ENCODE results near the gene NLRC5.
"Not testable (repeated sequence)": the region's sequence is repeated elsewhere in the genome, so short reads cannot be mapped to it uniquely, and the experiment has no call there.

The NLRC5 gene

DNA sequence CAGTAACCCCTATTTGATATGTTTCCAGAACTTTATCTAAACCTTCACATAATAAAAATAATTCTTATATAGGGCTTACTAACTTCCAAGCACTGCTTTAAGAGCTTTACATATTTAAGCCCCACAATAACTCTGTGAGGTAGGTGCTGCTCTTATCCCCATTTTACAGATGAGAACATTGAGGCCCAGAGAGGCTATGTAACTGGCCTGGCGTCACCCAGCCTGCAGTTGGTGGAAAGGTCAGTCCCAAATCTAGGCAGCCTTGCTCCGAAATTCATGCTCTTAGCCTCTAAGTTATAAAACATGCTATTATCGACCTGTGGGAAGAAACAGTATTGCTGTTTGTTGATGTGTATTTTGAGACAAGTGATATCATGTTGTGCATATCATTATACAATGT, 9.0 kb downstream of the NLRC5 start:
- Histone ChIP-seq H3K9me3 (ENCODE audit: low read length) (no peaks in the 10 kb centered on the region), H3K27me3 (ENCODE audit: control insufficient read depth in 1 of 2, insufficient read depth in 2 of 2, low read length in 2 of 2) (no peaks in the 10 kb centered on the region), H3K4me1 (ENCODE audit: insufficient read depth, low read length) (peaks cover 11% of the 10 kb centered on the region), H3K9ac (ENCODE audit: low read length) (no peak overlapping the region), H3K36me3 (ENCODE audit: insufficient read depth, low read length) (no peaks in the 10 kb centered on the region), H3K4me3 (ENCODE audit: low read depth in 1 of 2, low read length in 2 of 2) (no peak overlapping the region), H3K27ac (ENCODE audit: low read depth, low read length) (no peak overlapping the region)

- H3K4me3 ChIP-seq (ENCODE audit: low read depth in 1 of 2, low read length in 2 of 2) = no peak overlapping the region
- peaks cover 11% of the 10 kb centered on the region for H3K4me1 ChIP-seq (ENCODE audit: insufficient read depth, low read length)
- H3K27me3 ChIP-seq (ENCODE audit: control insufficient read depth in 1 of 2, insufficient read depth in 2 of 2, low read length in 2 of 2) = no peaks in the 10 kb centered on the region
- no peak overlapping the region for H3K9ac ChIP-seq (ENCODE audit: low read length)
- H3K27ac ChIP-seq (ENCODE audit: low read depth, low read length) = no peak overlapping the region
- no peaks in the 10 kb centered on the region for H3K36me3 ChIP-seq (ENCODE audit: insufficient read depth, low read length)
- no peaks in the 10 kb centered on the region for H3K9me3 ChIP-seq (ENCODE audit: low read length)
Observed at GRCh38 chr16:56998861-56999260, 9.5 kb downstream of the NLRC5 start.

DNA sequence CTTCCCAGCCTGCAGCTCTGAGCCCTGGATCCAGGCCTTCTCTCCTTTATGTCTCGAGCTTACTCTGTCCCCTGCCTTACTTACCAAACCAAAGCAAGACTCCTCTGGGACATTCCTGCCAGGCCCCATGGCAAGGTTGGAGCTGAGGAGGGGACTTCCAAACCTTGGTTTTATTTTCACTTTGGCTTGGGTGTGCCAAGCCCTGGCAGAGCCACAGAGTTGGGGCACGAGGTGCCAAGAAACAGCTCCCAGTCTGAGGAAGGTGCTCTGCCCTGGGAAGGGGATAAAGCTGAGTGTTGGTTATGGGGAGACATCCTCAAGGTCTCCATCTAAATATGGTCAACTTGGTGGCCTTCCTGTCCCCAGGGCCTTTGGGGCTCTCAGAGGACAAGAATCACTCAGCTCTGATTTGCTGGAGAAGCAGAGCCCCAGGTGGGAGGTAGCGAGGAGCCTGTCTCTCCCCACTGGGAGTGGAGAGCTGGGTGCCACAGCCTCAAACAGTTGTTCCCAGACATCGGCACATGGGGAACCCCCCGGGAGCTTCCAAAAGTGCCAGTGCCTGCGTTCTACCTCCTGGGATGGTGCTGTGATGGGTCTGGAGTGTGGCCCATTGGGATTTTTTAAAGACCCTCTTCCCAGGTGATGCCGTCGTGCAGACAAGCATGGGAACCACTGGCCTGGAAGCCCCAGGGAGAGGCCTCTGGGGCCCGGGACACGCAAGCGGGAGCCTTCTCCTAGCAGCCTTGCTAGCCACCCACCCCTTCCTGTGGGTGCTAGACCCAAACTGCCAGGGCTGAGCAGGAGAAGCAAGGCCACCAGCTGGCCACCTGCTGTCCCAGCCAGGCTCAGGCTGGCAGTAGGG, 10.3 kb downstream of the NLRC5 start:
- no peak overlapping the region for H3K9ac ChIP-seq (ENCODE audit: low read length)
- H3K9me3 ChIP-seq (ENCODE audit: low read length) = no peaks in the 10 kb centered on the region
- H3K36me3 ChIP-seq (ENCODE audit: insufficient read depth, low read length) = peaks cover 3% of the 10 kb centered on the region
- H3K4me1 ChIP-seq (ENCODE audit: insufficient read depth, low read length) = peaks cover 11% of the 10 kb centered on the region
- no peak overlapping the region for H3K27ac ChIP-seq (ENCODE audit: low read depth, low read length)
- no peaks in the 10 kb centered on the region for H3K27me3 ChIP-seq (ENCODE audit: control insufficient read depth in 1 of 2, insufficient read depth in 2 of 2, low read length in 2 of 2)
- no peak overlapping the region for H3K4me3 ChIP-seq (ENCODE audit: low read depth in 1 of 2, low read length in 2 of 2)

DNA sequence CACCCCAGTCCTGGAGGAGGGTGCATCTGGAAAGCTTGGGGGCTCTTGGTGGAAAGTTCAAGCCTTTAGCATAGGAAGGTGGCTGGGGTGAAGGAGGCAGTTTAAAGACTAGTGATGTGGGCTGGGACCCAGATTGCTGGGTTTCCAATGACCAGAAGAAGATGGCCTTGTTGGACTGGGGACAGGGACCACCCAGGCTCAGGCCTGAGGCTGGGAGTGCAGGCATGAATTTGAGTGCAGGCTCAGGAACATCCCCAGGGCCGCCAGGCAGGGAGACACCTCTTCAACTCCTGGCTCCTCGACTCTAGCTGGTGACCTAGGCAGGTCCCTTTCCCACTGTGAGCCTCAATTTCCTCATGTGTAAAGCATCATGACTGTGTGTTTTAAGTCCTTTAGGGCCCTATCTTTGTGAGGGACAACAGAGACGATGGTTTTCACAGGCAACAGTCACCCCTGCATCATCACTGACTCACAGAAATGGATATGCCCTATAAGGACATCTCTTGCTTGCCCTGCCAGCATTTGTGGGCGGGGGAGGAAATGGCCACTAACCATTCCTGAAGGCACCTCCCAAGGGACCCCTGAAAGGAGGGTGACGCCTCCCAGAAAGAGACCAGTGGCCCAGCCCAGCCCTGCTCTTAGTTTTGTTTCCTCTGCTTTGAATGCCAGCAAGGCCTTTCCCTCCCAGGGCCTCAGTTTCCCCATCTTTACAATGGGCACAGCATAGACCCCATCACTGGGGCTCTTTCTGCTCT, 11.1 kb downstream of the NLRC5 start:
- peaks cover 11% of the 10 kb centered on the region for H3K4me1 ChIP-seq (ENCODE audit: insufficient read depth, low read length)
- H3K27ac ChIP-seq (ENCODE audit: low read depth, low read length) = no peak overlapping the region
- H3K4me3 ChIP-seq (ENCODE audit: low read depth in 1 of 2, low read length in 2 of 2) = no peak overlapping the region
- H3K27me3 ChIP-seq (ENCODE audit: control insufficient read depth in 1 of 2, insufficient read depth in 2 of 2, low read length in 2 of 2) = no peaks in the 10 kb centered on the region
- no peak overlapping the region for H3K9ac ChIP-seq (ENCODE audit: low read length)
- H3K36me3 ChIP-seq (ENCODE audit: insufficient read depth, low read length) = peaks cover 4% of the 10 kb centered on the region
- H3K9me3 ChIP-seq (ENCODE audit: low read length) = no peaks in the 10 kb centered on the region

DNA sequence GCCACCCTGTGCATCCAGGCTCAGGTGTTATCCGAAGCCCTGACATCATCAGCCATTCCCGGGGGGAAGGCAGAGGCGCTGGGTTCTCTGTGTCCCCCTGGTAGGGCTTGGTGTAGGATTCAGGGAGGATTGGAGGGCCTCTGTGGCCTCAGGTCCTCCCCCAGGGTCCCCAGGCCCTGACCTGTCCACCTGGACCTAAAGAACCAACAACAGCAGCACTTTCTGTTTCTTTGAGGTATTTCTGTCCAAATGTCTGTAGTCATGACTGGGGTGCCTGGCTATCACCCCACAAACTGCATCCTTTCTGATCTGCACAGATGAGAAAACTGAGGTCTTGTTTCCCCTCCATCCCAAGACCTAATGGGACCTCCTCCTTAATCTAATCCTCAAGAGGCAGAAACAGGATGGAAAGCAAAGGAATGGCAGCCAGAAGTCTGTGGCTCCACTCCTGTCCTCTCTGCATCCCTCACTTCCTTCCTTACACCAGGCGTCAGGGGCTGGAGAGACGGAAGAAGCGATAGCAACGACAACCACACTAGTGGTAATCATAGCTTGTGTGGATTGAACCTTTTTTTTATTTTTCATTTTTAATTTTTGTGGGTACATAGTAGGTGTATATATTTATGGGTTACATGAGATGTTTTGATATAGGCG, 11.8 kb downstream of the NLRC5 start:
- H3K27ac ChIP-seq (ENCODE audit: low read depth, low read length) = no peak overlapping the region
- peaks cover 11% of the 10 kb centered on the region for H3K4me1 ChIP-seq (ENCODE audit: insufficient read depth, low read length)

GRCh38 chr16:57003439-57004386, 14.4 kb downstream of the NLRC5 start:
- Histone ChIP-seq H3K27me3 (ENCODE audit: control insufficient read depth in 1 of 2, insufficient read depth in 2 of 2, low read length in 2 of 2) (no peaks in the 10 kb centered on the region), H3K9ac (ENCODE audit: low read length) (no peak overlapping the region), H3K4me1 (ENCODE audit: insufficient read depth, low read length) (peaks cover 11% of the 10 kb centered on the region), H3K27ac (ENCODE audit: low read depth, low read length) (no peak overlapping the region), H3K9me3 (ENCODE audit: low read length) (no peaks in the 10 kb centered on the region), H3K4me3 (ENCODE audit: low read depth in 1 of 2, low read length in 2 of 2) (no peak overlapping the region), H3K36me3 (ENCODE audit: insufficient read depth, low read length) (peaks cover 4% of the 10 kb centered on the region)

More for the DNA sequence above, 11.8 kb downstream of the NLRC5 start:
- H3K9me3 ChIP-seq (ENCODE audit: low read length) = no peaks in the 10 kb centered on the region
- H3K27me3 ChIP-seq (ENCODE audit: control insufficient read depth in 1 of 2, insufficient read depth in 2 of 2, low read length in 2 of 2) = no peaks in the 10 kb centered on the region
- H3K9ac ChIP-seq (ENCODE audit: low read length) = no peak overlapping the region
- no peak overlapping the region for H3K4me3 ChIP-seq (ENCODE audit: low read depth in 1 of 2, low read length in 2 of 2)
- H3K36me3 ChIP-seq (ENCODE audit: insufficient read depth, low read length) = peaks cover 4% of the 10 kb centered on the region

- no peak overlapping the region for H3K4me3 ChIP-seq (ENCODE audit: low read depth in 1 of 2, low read length in 2 of 2)
- H3K9ac ChIP-seq (ENCODE audit: low read length) = no peak overlapping the region
- H3K36me3 ChIP-seq (ENCODE audit: insufficient read depth, low read length) = peaks cover 4% of the 10 kb centered on the region
- H3K9me3 ChIP-seq (ENCODE audit: low read length) = no peaks in the 10 kb centered on the region
- H3K27me3 ChIP-seq (ENCODE audit: control insufficient read depth in 1 of 2, insufficient read depth in 2 of 2, low read length in 2 of 2) = no peaks in the 10 kb centered on the region
- peaks cover 5% of the 10 kb centered on the region for H3K4me1 ChIP-seq (ENCODE audit: insufficient read depth, low read length)
- no peak overlapping the region for H3K27ac ChIP-seq (ENCODE audit: low read depth, low read length)
Observed at GRCh38 chr16:57004387-57005250, 15.3 kb downstream of the NLRC5 start.

- not testable (repeated sequence) for H3K4me3 ChIP-seq (ENCODE audit: low read depth in 1 of 2, low read length in 2 of 2); H3K9me3 ChIP-seq (ENCODE audit: low read length); H3K9ac ChIP-seq (ENCODE audit: low read length); H3K27ac ChIP-seq (ENCODE audit: low read depth, low read length); H3K36me3 ChIP-seq (ENCODE audit: insufficient read depth, low read length); H3K27me3 ChIP-seq (ENCODE audit: control insufficient read depth in 1 of 2, insufficient read depth in 2 of 2, low read length in 2 of 2); H3K4me1 ChIP-seq (ENCODE audit: insufficient read depth, low read length)
Observed at GRCh38 chr16:57005597-57005996, 16.2 kb downstream of the NLRC5 start.

GRCh38 chr16:57007050-57007449, 17.7 kb downstream of the NLRC5 start:
- H3K4me1 ChIP-seq (ENCODE audit: insufficient read depth, low read length) = no peaks in the 10 kb centered on the region
- no peak overlapping the region for H3K4me3 ChIP-seq (ENCODE audit: low read depth in 1 of 2, low read length in 2 of 2)
- no peaks in the 10 kb centered on the region for H3K27me3 ChIP-seq (ENCODE audit: control insufficient read depth in 1 of 2, insufficient read depth in 2 of 2, low read length in 2 of 2)
- H3K36me3 ChIP-seq (ENCODE audit: insufficient read depth, low read length) = peaks cover 4% of the 10 kb centered on the region
- H3K9me3 ChIP-seq (ENCODE audit: low read length) = no peaks in the 10 kb centered on the region
- no peak overlapping the region for H3K9ac ChIP-seq (ENCODE audit: low read length)
- no peak overlapping the region for H3K27ac ChIP-seq (ENCODE audit: low read depth, low read length)

GRCh38 chr16:57007530-57007929, 18.2 kb downstream of the NLRC5 start:
- H3K4me3 ChIP-seq (ENCODE audit: low read depth in 1 of 2, low read length in 2 of 2) = no peak overlapping the region
- no peaks in the 10 kb centered on the region for H3K27me3 ChIP-seq (ENCODE audit: control insufficient read depth in 1 of 2, insufficient read depth in 2 of 2, low read length in 2 of 2)
- no peaks in the 10 kb centered on the region for H3K9me3 ChIP-seq (ENCODE audit: low read length)
- no peaks in the 10 kb centered on the region for H3K4me1 ChIP-seq (ENCODE audit: insufficient read depth, low read length)
- H3K9ac ChIP-seq (ENCODE audit: low read length) = no peak overlapping the region
- no peak overlapping the region for H3K27ac ChIP-seq (ENCODE audit: low read depth, low read length)
- peaks cover 4% of the 10 kb centered on the region for H3K36me3 ChIP-seq (ENCODE audit: insufficient read depth, low read length)

Data from muscle layer of colon (tissue), 2 donors.